GM19351 (cell line): ENCODE measurements around the gene DROSHA.
"Not testable (repeated sequence)": the region's sequence is repeated elsewhere in the genome, so short reads cannot be mapped to it uniquely, and the experiment has no call there.

Source experiments
- ATAC-seq: cut with Tn5 transposase; IDR thresholded peaks from one replicate; pipeline ENCODE4 v1.9.1; 2021; ENCODE audit warnings: mild to moderate bottlenecking, moderate library complexity; ENCODE audit not compliant: unreplicated experiment

The DROSHA gene

DNA sequence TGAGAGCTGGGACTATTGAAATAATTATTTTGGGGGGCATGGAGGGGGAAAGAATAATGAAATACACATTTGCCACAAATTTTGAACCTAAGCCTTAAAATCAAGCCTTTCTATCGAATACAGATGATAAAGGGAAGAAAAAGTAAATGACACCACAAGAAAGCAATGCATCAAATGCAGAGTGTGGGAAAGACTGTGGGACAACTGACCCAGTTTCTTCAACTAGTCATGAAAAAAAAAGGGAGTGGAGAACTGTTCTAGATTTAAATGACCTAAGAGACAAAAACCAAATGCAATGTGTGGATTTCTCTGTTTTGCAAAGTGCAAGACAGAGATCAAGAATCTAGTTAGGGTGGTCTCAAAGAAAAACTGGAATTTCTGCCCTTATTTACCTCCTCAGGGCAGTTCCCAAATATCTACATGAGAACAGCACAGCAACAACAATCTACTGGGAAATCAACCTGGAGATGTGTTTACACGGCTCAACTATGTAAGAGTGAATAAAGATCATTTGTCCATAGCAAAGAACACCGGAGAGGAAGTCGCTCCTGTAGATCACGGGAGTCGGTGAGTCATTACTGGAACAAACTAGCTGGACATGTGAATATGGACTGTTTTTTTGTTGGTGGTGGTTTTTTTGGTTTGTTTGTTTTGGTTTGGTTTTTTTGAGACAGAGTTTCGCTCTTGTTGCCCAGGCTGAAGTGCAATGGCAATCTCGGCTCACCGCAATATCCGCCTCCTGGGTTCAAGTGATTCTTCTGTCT, 145.9 kb downstream of the DROSHA start:
- no peak for ATAC-seq

- ATAC-seq: no peak
Observed at GRCh38 chr5:31383734-31384133, 148.2 kb downstream of the DROSHA start.

- peak; percentile 73 for ATAC-seq
Observed at GRCh38 chr5:31382051-31382878, 149.6 kb downstream of the DROSHA start.

- ATAC-seq: no peak
Observed at GRCh38 chr5:31381299-31381698, 150.6 kb downstream of the DROSHA start.

- no peak for ATAC-seq
Observed at GRCh38 chr5:31380049-31380448, 151.8 kb downstream of the DROSHA start.

DNA sequence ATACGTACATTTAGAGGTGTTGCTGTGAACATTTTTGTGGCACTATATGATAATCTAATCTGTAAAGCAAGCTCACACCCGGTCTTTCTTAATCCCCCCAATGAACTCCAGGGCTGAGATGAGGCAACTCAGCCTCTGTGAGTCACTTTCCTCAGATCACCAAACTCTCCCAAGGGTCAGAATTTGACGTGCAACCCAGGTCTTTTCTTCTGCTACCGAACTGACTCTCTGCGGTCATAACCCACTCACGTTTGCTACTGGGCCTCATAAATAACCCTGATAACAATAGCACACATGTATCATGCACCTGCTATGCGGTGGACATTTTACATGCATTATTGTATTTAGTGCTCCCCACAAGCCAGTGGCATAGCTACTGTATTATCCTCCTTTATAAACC, 153.1 kb downstream of the DROSHA start:
- ATAC-seq: peak; percentile 46

DNA sequence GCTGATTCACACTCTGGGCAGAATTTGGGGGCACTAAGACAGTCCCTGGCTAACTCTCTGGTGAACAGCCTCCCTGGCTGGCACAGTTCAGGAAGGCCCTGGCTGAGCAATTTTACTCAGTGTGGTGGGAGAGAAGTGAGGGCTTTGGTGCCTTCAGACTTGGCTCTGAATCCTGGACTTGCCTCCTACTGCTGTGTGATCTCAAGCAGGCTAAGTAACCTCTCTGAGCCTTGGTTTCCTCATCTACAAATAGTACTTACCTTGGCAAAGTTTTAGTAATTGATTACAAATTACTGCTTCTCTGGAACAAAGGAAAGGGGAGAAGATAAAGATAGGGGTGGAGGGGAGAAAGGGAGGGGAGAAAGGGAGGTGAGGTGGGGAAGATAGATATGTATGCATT, 153.8 kb downstream of the DROSHA start:
- no peak for ATAC-seq

DNA sequence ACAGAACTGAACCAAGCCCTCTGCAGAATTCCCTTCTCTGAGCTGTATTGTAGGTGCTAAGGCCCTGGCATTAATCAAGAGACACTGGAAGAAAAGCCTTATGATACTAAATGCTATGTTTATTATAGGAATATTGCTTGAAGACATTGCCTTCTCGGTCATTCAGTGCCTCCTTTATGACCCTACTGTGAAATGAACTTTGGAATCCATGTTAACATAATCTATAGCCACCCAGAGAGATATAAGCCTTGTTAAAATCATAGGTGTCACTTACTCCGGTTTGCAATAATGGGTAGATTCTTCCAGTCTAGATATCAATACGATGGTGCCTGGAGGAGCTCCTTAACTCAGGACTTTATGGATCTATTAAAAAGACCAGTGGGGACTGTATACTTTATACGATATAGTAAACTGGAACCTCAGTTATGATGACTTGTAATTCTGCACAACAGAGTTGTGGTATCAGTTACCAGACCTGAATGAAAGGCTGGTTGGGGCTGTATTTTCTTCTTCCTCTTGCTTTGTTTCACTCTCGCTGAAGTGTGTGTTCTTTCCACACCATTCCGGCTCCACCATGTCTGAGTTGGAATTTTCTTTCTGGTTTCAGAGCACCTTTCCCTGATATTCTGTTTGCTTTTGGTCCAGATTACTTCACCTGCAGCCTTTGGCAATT, 154.5 kb downstream of the DROSHA start:
- ATAC-seq: no peak

- no peak for ATAC-seq
Observed at GRCh38 chr5:31375999-31376720, 155.7 kb downstream of the DROSHA start.

DNA sequence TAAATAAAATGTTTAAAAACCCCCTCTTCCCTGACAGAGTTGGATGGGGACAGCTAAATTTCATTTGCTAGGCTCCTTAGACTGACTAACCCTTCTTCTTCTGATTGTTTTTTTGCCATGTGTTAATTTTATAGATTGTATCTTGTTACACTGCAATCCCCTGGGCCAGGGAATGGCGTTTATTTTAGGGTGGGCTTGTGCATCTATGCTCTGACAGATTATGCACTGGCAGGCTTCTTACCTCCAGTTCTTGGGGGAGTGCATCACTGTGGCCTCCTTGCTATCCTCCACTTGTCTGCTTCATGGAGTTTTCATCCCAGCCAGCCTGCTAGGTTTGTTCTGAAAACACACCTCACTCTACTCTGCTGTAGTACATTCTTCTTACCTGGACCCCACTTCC, 159.8 kb downstream of the DROSHA start:
- no peak for ATAC-seq

DNA sequence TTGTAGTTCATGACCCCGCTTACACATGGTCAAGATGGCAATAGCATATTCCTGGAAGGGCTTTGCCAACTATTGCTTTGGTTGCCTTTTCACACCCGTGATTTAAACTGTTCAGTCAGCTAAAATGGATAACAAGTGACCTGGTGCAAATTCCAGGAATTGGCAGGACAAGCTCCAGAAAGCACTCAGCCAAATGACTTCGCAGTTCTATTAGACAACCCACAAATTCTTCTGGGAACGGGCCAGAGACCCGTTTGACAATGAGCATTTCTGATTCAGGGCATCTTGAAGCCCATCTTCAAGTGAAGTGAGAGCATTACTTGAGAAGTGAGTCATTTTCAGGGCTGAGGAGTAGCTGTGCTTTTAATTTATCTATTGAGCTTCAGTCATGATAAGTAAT, 165.0 kb downstream of the DROSHA start:
- no peak for ATAC-seq

DNA sequence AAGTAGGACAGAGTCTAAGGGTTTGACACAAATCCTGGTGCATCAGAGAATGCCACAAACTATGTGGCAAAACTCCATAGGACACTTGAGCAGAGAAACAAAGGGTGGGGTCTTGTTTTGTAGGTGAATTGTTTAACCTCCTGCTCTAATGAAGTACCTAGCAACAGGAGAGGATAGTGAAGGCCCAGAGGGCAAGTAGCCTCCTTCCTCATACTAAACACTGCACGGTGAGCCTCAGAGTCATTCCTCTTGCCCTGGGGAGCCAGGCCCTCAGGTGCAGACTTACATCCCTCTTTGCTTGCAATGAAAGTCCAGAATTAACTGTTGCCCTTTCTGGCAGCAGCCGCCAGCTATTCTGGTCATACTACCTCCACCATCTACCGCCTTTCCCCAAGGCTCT, 166.1 kb downstream of the DROSHA start:
- no peak for ATAC-seq

- no peak for ATAC-seq
Observed at GRCh38 chr5:31364881-31365636, 166.8 kb downstream of the DROSHA start.

DNA sequence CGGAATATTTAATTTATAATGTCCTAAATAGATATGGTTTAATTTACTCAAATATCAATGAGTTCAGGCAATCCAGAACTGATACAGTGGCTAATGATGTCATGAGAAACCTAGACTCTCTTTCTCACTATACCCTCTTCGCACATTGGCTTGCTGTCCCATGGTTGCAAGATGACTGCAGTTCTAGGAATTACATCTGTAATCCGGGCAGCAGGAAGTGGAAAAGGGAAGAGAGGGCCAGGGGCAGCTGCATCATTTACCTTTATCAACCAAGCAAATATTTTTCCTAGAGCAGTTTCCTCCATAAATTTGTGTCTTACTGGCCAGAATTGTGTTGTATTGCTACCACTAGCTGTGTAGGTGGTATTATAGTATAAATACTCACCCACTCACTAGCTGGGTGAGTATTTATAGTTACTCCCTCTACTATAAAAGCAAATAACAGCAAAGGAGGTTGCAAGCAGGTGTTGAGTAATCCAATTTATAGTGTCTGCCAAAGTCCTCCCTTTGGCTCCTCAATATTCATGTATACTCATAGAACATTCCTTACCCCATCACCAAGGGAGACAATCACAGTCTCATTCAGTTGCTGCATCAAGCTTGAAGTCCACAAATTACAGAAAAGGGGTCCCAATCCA, 168.8 kb downstream of the DROSHA start:
- no peak for ATAC-seq

DNA sequence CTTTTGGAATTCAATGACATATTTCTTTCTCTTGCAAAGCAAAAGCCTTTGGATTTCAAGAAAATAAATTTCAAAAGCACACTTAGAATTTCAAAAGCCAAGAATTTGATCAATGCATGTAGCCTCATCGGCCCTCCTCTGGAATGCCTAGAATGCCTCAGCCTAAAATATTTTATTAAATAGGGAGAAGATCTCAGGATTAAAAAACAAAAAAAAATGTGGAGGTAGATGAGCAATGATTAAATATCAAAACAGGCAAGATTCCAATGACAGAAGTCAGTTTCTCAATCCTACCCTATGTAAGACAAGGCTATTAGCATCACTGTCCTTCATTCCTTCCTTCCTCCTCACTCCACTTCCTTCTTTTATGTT, 169.4 kb downstream of the DROSHA start:
- no peak for ATAC-seq

- ATAC-seq: not testable (repeated sequence)
Observed at GRCh38 chr5:31361704-31362528, 170.0 kb downstream of the DROSHA start.

DNA sequence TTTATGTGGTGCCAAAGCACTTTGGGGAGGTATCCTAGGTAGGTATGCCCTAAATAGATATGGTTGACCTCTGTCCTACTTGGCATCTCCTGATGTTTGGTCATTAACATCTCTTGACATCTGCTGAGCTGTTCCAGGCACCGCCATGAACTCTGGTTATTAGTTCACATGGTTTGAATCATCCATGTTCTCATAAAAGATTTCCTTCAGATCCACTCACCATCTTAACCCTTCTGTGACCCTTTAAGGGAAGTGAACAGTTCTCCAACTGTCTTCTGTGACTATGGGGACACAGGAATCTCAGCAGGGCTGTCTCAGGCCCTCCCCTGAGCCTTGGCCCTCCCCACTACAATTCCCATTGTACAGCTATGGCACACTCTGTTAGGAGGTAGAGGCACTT, 170.7 kb downstream of the DROSHA start:
- ATAC-seq: no peak

DNA sequence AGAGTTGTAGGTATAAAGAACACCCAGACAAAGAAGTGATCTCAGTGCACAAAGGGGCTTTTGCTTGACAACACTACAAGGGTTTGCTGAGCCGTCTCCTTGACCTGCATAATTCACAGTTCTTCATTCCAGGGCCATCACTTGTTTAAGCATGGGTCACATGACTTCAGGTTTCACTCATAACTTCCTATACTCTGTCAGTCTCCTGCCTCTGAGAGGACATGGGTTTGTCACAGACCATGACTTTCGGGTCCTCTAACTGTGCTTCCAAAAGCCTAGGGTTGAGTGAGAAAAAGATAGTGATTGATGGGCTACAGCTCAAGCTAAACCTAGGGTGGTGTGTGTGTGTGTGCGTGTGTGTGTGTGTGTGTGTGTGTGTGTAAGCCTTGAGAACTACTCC, 172.1 kb downstream of the DROSHA start:
- peak; percentile 60 for ATAC-seq

DNA sequence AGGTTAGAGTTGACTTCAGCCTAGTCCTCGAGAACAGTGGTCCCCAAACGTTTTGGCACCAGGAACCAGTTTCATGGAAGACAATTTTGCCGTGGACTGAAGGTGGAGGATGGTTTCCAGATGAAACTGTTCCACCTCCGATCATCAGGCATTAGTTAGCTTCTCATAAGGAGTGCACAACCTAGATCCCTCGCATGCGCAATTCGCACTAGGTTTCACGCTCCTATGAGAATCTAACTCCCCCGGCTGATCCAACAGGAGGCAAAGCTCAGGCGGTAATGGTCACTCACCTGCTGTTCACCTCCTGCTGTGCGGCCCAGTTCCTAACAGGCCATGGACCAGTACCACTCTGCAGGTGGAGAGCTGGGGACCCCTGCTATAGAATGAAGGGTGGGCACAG, 174.9 kb downstream of the DROSHA start:
- no peak for ATAC-seq
